Measurements from ENCODE around the gene OR5V1. TPM values are rescaled to one million over a fixed set of nuclear protein-coding genes. Genes with fewer than 3 reads are reported as not detected.
A peak's percentile ranks its signal among the peaks of the same experiment; 100 is the strongest.

Gene OR5V1
- not detected for total RNA-seq
- polyA plus RNA-seq (2013, experiment 1 of 2) = not detected
- polyA plus RNA-seq (2013, experiment 2 of 2) = not detected
- long read RNA-seq, experiment 1 = 0 reads
- long read RNA-seq, experiment 2 = 0 reads
- long read RNA-seq, experiment 3 = 0 reads
- long read RNA-seq, experiment 4 = 0 reads

- no peak within 1 kb of the TSS for H3K9ac ChIP-seq (ENCODE audit: extremely low read depth, low read length, poor library complexity, severe bottlenecking)
- Mint-ChIP-seq H3K27me3 (ENCODE audit: insufficient read depth) (no peaks in the 10 kb centered on the region), H3K4me3 (no peak within 1 kb of the TSS), H3K27ac (no peak within 1 kb of the TSS), H3K36me3 (ENCODE audit: low read depth) (no peaks in the 10 kb centered on the region), H3K9me3 (no peaks in the 10 kb centered on the region), H3K4me1 (no peaks in the 10 kb centered on the region)
- WGBS, 2 experiments (ENCODE audit: insufficient coverage in 1 of 2, insufficient read length in 1 of 2) = 80 to 95% methylated on average over 1 to 3 of the region's 3 CpGs
- H3K27me3 ChIP-seq (ENCODE audit: control insufficient read depth, insufficient read depth, low read length, poor library complexity, severe bottlenecking) = no peaks in the 10 kb centered on the region
- DNase-seq = no peak
- H3K4me1 ChIP-seq (ENCODE audit: control insufficient read depth, insufficient read depth, low read length) = no peaks in the 10 kb centered on the region
- peaks cover 5% of the 10 kb centered on the region for H3K9me3 ChIP-seq (ENCODE audit: control insufficient read depth, low read length)
- no peaks in the 10 kb centered on the region for H3K36me3 ChIP-seq (ENCODE audit: control insufficient read depth, insufficient read depth, low read length)
- no peak within 1 kb of the TSS for H3K27ac ChIP-seq (ENCODE audit: low read depth, low read length)
- TF ChIP-seq CTCF (conservative IDR thresholded peaks at IDR 0.05) = no peak
- no peak within 1 kb of the TSS for H3K4me3 ChIP-seq (ENCODE audit: low read length)
Observed at GRCh38 chr6:29368765-29369164, at the start of gene OR5V1. OR5V1 (minus strand) TSS chr6:29368865; CDS start chr6:29356195, 12,670 bp downstream.

- no peak for DNase-seq
- H3K36me3 ChIP-seq (ENCODE audit: control insufficient read depth, insufficient read depth, low read length) = no peaks in the 10 kb centered on the region
- Mint-ChIP-seq H3K27ac (no peak within 1 kb of the TSS), H3K9me3 (peaks cover 6% of the 10 kb centered on the region), H3K36me3 (ENCODE audit: low read depth) (no peaks in the 10 kb centered on the region), H3K27me3 (ENCODE audit: insufficient read depth) (no peaks in the 10 kb centered on the region), H3K4me1 (no peaks in the 10 kb centered on the region), H3K4me3 (no peak within 1 kb of the TSS)
- TF ChIP-seq CTCF (conservative IDR thresholded peaks at IDR 0.05) = peak; percentile 69
- no peak within 1 kb of the TSS for H3K27ac ChIP-seq (ENCODE audit: low read depth, low read length)
- no peak within 1 kb of the TSS for H3K4me3 ChIP-seq (ENCODE audit: low read length)
- H3K4me1 ChIP-seq (ENCODE audit: control insufficient read depth, insufficient read depth, low read length) = no peaks in the 10 kb centered on the region
- H3K27me3 ChIP-seq (ENCODE audit: control insufficient read depth, insufficient read depth, low read length, poor library complexity, severe bottlenecking) = no peaks in the 10 kb centered on the region
- no peak within 1 kb of the TSS for H3K9ac ChIP-seq (ENCODE audit: extremely low read depth, low read length, poor library complexity, severe bottlenecking)
- no peaks in the 10 kb centered on the region for H3K9me3 ChIP-seq (ENCODE audit: control insufficient read depth, low read length)
Observed at GRCh38 chr6:29414588-29414987, 45.9 kb upstream of the OR5V1 start, which contains the start of gene OR12D1. OR12D1 (plus strand) TSS chr6:29414928.

- no peaks in the 10 kb centered on the region for H3K27me3 ChIP-seq (ENCODE audit: control insufficient read depth, insufficient read depth, low read length, poor library complexity, severe bottlenecking)
- no peak overlapping the region for H3K27ac Mint-ChIP-seq
- H3K4me1 Mint-ChIP-seq = no peaks in the 10 kb centered on the region
- H3K9me3 Mint-ChIP-seq = peaks cover 3% of the 10 kb centered on the region
- H3K27ac ChIP-seq (ENCODE audit: low read depth, low read length) = no peak overlapping the region
- no peak overlapping the region for H3K4me3 ChIP-seq (ENCODE audit: low read length)
- no peaks in the 10 kb centered on the region for H3K9me3 ChIP-seq (ENCODE audit: control insufficient read depth, low read length)
- 89 to 100% methylated on average over 1 of the region's 1 CpG for WGBS, 2 experiments (ENCODE audit: insufficient coverage in 1 of 2, insufficient read length in 1 of 2)
- H3K4me3 Mint-ChIP-seq = no peak overlapping the region
- no peaks in the 10 kb centered on the region for H3K36me3 ChIP-seq (ENCODE audit: control insufficient read depth, insufficient read depth, low read length)
- no peaks in the 10 kb centered on the region for H3K27me3 Mint-ChIP-seq (ENCODE audit: insufficient read depth)
- no peak for TF ChIP-seq CTCF (conservative IDR thresholded peaks at IDR 0.05)
- DNase-seq = no peak
- H3K36me3 Mint-ChIP-seq (ENCODE audit: low read depth) = no peaks in the 10 kb centered on the region
- H3K4me1 ChIP-seq (ENCODE audit: control insufficient read depth, insufficient read depth, low read length) = no peaks in the 10 kb centered on the region
- H3K9ac ChIP-seq (ENCODE audit: extremely low read depth, low read length, poor library complexity, severe bottlenecking) = no peak overlapping the region
Observed at GRCh38 chr6:29403801-29404200, 35.1 kb upstream of the OR5V1 start.
